OCI-LY7 (cell line): ENCODE measurements around the gene TBCEL. TPM values are rescaled to one million over a fixed set of nuclear protein-coding genes. Genes with fewer than 3 reads are reported as not detected.

Experiments
- BruUV-seq: library from RNA; stranded (reverse); fragments of 400-500 nt; replicated peaks from 2 replicates; lab custom pipeline; 2021; lab: Mats Ljungman, UMichigan
- CTCF ChIA-PET: fragments of 300-600 bp; sonication (Branson Sonifier 250); formaldehyde crosslinking; loops from one replicate; lab custom pipeline; 2022; ENCODE audit warnings: antibody characterized with exemption; ENCODE audit not compliant: unreplicated experiment; lab: Charles Lee
- POLR2A ChIA-PET: fragments of 300-600 bp; sonication (Branson Sonifier 250); formaldehyde crosslinking; loops from one replicate; lab custom pipeline; 2022; ENCODE audit warnings: antibody characterized with exemption; lab: Charles Lee
- DNase-seq: peaks from one replicate; pipeline ENCODE4 v3.0.0-alpha.2; 2015; ENCODE audit warnings: low spot score
- H2AFZ ChIP-seq: fragments of 200-600 bp; sonication (generic), shearing (Covaris generic); 2 replicates; pipeline ENCODE4 v1.6.1; 2014; ENCODE audit warnings: mild to moderate bottlenecking, antibody characterized with exemption, low read length, moderate library complexity
- H3K27ac ChIP-seq: fragments of 200-600 bp; sonication (generic); 2 replicates; pipeline ENCODE4 v1.5.1; 2014; ENCODE audit warnings: mixed run types, low read depth, mild to moderate bottlenecking, moderate library complexity, low read length, inconsistent platforms; ENCODE audit not compliant: poor library complexity, severe bottlenecking
- H3K36me3 ChIP-seq: fragments of 200-600 bp; sonication (generic); 2 replicates; pipeline ENCODE4 v1.6.1; 2014; ENCODE audit warnings: mild to moderate bottlenecking, antibody characterized with exemption, low read length, moderate library complexity, mixed read lengths; ENCODE audit not compliant: insufficient read depth
- H3K4me1 ChIP-seq: fragments of 200-600 bp; sonication (generic); 2 replicates; pipeline ENCODE4 v1.5.1; 2014; ENCODE audit warnings: mild to moderate bottlenecking, low read length; ENCODE audit not compliant: insufficient read depth, poor library complexity, severe bottlenecking
- H3K4me2 ChIP-seq: fragments of 200-600 bp; sonication (generic); 2 replicates; pipeline ENCODE4 v1.6.1; 2014; ENCODE audit warnings: mild to moderate bottlenecking, low read length
- H3K4me3 ChIP-seq: fragments of 200-600 bp; sonication (generic); 2 replicates; pipeline ENCODE4 v1.5.1; 2014; ENCODE audit warnings: mild to moderate bottlenecking, low read depth, low read length; ENCODE audit not compliant: poor library complexity, severe bottlenecking
- H3K79me2 ChIP-seq: fragments of 200-600 bp; sonication (generic); 2 replicates; pipeline ENCODE4 v1.6.1; 2016; ENCODE audit warnings: low read depth, mild to moderate bottlenecking, low read length, moderate library complexity, mixed read lengths; ENCODE audit not compliant: insufficient read depth
- H3K9me2 ChIP-seq: fragments of 200-600 bp; sonication (generic); 2 replicates; pipeline ENCODE4 v1.6.1; 2016; ENCODE audit warnings: mild to moderate bottlenecking, low read length, mixed read lengths; ENCODE audit not compliant: insufficient read depth
- H3K9me3 ChIP-seq: fragments of 200-600 bp; sonication (generic); 2 replicates; pipeline ENCODE4 v1.6.1; 2014; ENCODE audit warnings: mild to moderate bottlenecking, mixed run types, low read length, mixed read lengths
- H4K20me1 ChIP-seq: fragments of 200-600 bp; sonication (generic); 2 replicates; pipeline ENCODE4 v1.6.1; 2014; ENCODE audit warnings: mild to moderate bottlenecking, antibody characterized with exemption, low read length, moderate library complexity, mixed read lengths; ENCODE audit not compliant: insufficient read depth
- CTCF ChIP-seq: fragments of 200-600 bp; sonication (generic); conservative IDR thresholded peaks from 2 replicates; pipeline ENCODE4 v1.5.1; 2014; ENCODE audit warnings: mild to moderate bottlenecking, antibody characterized with exemption, low read length, moderate library complexity, mixed read lengths
- EZH2phosphoT487 ChIP-seq: fragments of 200-600 bp; sonication (generic); IDR thresholded peaks from 2 replicates; pipeline ENCODE4 v1.6.1; 2018; ENCODE audit warnings: low read depth, borderline replicate concordance, mild to moderate bottlenecking, mixed run types, antibody characterized with exemption, low read length, moderate library complexity, mixed read lengths
- intact Hi-C: fragments of 100-400 bp; cut with micrococcal nuclease; formaldehyde crosslinking; loops from one replicate; pipeline ENCODE4 v1.10.0; 2022; ENCODE audit not compliant: unreplicated experiment
- total RNA-seq, 2 experiments: library from RNA; depleted of rRNA in 1 of 2; stranded (reverse); fragments of >200 nt in 1 of 2; shearing (Covaris generic) in 1 of 2; gene quantifications; 2 replicates each; pipeline ENCODE4 v1.2.3, GENCODE V29; 2014 to 2022

Gene TBCEL
- total RNA-seq, 2 experiments from 2014 or later = 13.0 to 17.1 TPM

- no peaks in the 10 kb centered on the region for H3K9me3 ChIP-seq
- ChIA-PET POLR2A (no interaction called here), CTCF (no interaction called here)
- H3K36me3 ChIP-seq = peaks cover under 1% of the 10 kb centered on the region; the same call in 1 of the 2 replicates
- intact Hi-C loops = no loop called here
- TF ChIP-seq EZH2phosphoT487 = no peak
- no peak for TF ChIP-seq CTCF
- no TSS peak for BruUV-seq
- no peak overlapping the region for H3K27ac ChIP-seq
- H2AFZ ChIP-seq = no peak overlapping the region
- no peaks in the 10 kb centered on the region for H3K9me2 ChIP-seq
- H3K4me3 ChIP-seq = no peak overlapping the region
- no peak for DNase-seq
- H3K4me2 ChIP-seq = no peak overlapping the region
- H4K20me1 ChIP-seq = no peaks in the 10 kb centered on the region
- H3K79me2 ChIP-seq = no peaks in the 10 kb centered on the region
- no peaks in the 10 kb centered on the region for H3K4me1 ChIP-seq
Measured at GRCh38 chr11:121082670-121083069, 58.8 kb downstream of the TBCEL start.

GRCh38 chr11:121086866-121087265 is 63.0 kb downstream of the TBCEL start:
- Histone ChIP-seq H3K27ac (no peak overlapping the region), H4K20me1 (no peaks in the 10 kb centered on the region), H3K4me2 (no peak overlapping the region), H2AFZ (no peak overlapping the region), H3K4me1 (no peaks in the 10 kb centered on the region), H3K4me3 (no peak overlapping the region), H3K9me3 (no peaks in the 10 kb centered on the region), H3K9me2 (no peaks in the 10 kb centered on the region), H3K36me3 (peaks cover 4% of the 10 kb centered on the region; the same call in 1 of the 2 replicates), H3K79me2 (no peaks in the 10 kb centered on the region)
- POLR2A ChIA-PET = no interaction called here
- no peak for TF ChIP-seq EZH2phosphoT487
- no peak for TF ChIP-seq CTCF
- no TSS peak for BruUV-seq
- intact Hi-C loops = no loop called here
- CTCF ChIA-PET = no interaction called here
- DNase-seq = no peak

- no peak overlapping the region for H3K4me3 ChIP-seq
- no peaks in the 10 kb centered on the region for H4K20me1 ChIP-seq
- no peak overlapping the region for H3K27ac ChIP-seq
- no peak overlapping the region for H2AFZ ChIP-seq
- no peaks in the 10 kb centered on the region for H3K9me2 ChIP-seq
- no peak for DNase-seq
- no peak for TF ChIP-seq EZH2phosphoT487
- no peak for TF ChIP-seq CTCF
- intact Hi-C loops = no loop called here
- no peaks in the 10 kb centered on the region for H3K9me3 ChIP-seq
- H3K4me1 ChIP-seq = no peaks in the 10 kb centered on the region
- no peak overlapping the region for H3K4me2 ChIP-seq
- BruUV-seq = no TSS peak
- CTCF ChIA-PET = no interaction called here
- POLR2A ChIA-PET = interaction anchor here (1.1 kb wide), 1 partner anchor 51 kb away, joined by 3 read pairs; no protein-coding TSS in a partner anchor
- H3K36me3 ChIP-seq = peaks cover 4% of the 10 kb centered on the region; the same call in 1 of the 2 replicates
- no peaks in the 10 kb centered on the region for H3K79me2 ChIP-seq
Measured at GRCh38 chr11:121089566-121089965, 65.7 kb downstream of the TBCEL start.
